ENCODE results near the gene GRPEL1. TPM values are rescaled to one million over a fixed set of nuclear protein-coding genes. Genes with fewer than 3 reads are reported as not detected.

Gene GRPEL1
- total RNA-seq, 1 experiment from 2014 or later, result 52.9 TPM

- no peak for DNase-seq (ENCODE audit: low spot score)
Observed at GRCh38 chr4:7023901-7024300, 44.0 kb downstream of the GRPEL1 start.

GRCh38 chr4:7023486-7023885 lies 44.4 kb downstream of the GRPEL1 start:
- DNase-seq (ENCODE audit: low spot score), result no peak

- DNase-seq (ENCODE audit: low spot score), result no peak
Observed at GRCh38 chr4:7021930-7022664, 45.8 kb downstream of the GRPEL1 start.

- DNase-seq (ENCODE audit: low spot score), result no peak
Observed at GRCh38 chr4:7021355-7021754, 46.5 kb downstream of the GRPEL1 start.

GRCh38 chr4:7020856-7021255 lies 47.0 kb downstream of the GRPEL1 start:
- DNase-seq (ENCODE audit: low spot score), result no peak

- DNase-seq (ENCODE audit: low spot score), result no peak
Observed at GRCh38 chr4:7020290-7020689, 47.6 kb downstream of the GRPEL1 start.

- DNase-seq (ENCODE audit: low spot score), result no peak
Observed at GRCh38 chr4:7019367-7019766, 48.5 kb downstream of the GRPEL1 start.

GRCh38 chr4:7018281-7018680 lies 49.6 kb downstream of the GRPEL1 start:
- DNase-seq (ENCODE audit: low spot score), result no peak

- DNase-seq (ENCODE audit: low spot score), result no peak
Observed at GRCh38 chr4:7017446-7018048, 50.3 kb downstream of the GRPEL1 start.

- DNase-seq (ENCODE audit: low spot score), result no peak
Observed at GRCh38 chr4:7016512-7016911, 51.4 kb downstream of the GRPEL1 start.

GRCh38 chr4:7016086-7016485 lies 51.8 kb downstream of the GRPEL1 start:
- DNase-seq (ENCODE audit: low spot score), result no peak

GRCh38 chr4:7015383-7016035 lies 52.4 kb downstream of the GRPEL1 start:
- DNase-seq (ENCODE audit: low spot score), result no peak

GRCh38 chr4:7014815-7015214 lies 53.0 kb downstream of the GRPEL1 start:
- DNase-seq (ENCODE audit: low spot score), result no peak

- DNase-seq (ENCODE audit: low spot score), result no peak
Observed at GRCh38 chr4:7013175-7013574, 54.7 kb downstream of the GRPEL1 start.

GRCh38 chr4:7009564-7009963 lies 58.3 kb downstream of the GRPEL1 start:
- no peak for DNase-seq (ENCODE audit: low spot score)

Other genes with a start within 250 kb of the GRPEL1 start
- 54.5 and 58.5 TPM in 2 replicates for gene TBC1D14, start 158.2 kb downstream of the GRPEL1 start, total RNA-seq (2014; rRNA removed; shearing (Covaris generic))
- gene TADA2B, start 24.7 kb downstream of the GRPEL1 start, total RNA-seq (2014; rRNA removed; shearing (Covaris generic)), result 13.1 and 14.2 TPM in 2 replicates
- not detected in 2 replicates for gene SORCS2, start 124.5 kb upstream of the GRPEL1 start, total RNA-seq (2014; rRNA removed; shearing (Covaris generic))

Measured in HT-29 (cell line).